WERI-Rb-1 (cell line): Measurements from ENCODE around the gene TMPRSS11A.

ENCODE experiments used
- DNase-seq: peaks from one replicate; pipeline ENCODE4 v3.0.0-alpha.2; 2020
- H3K27ac ChIP-seq: fragments of 250-450 bp; sonication (Bioruptor Pico); 2 replicates; pipeline ENCODE4 v1.5.1; 2020; ENCODE audit warnings: mild to moderate bottlenecking, moderate library complexity
- H3K27me3 ChIP-seq: fragments of 250-450 bp; sonication (Bioruptor Pico); 2 replicates; pipeline ENCODE4 v1.5.1; 2021; ENCODE audit warnings: mild to moderate bottlenecking, low read depth, moderate library complexity; ENCODE audit not compliant: insufficient read depth, severe bottlenecking
- H3K36me3 ChIP-seq: fragments of 250-450 bp; sonication (Bioruptor Pico); 2 replicates; pipeline ENCODE4 v1.5.1; 2020; ENCODE audit warnings: mild to moderate bottlenecking, moderate library complexity
- H3K4me3 ChIP-seq: 2 replicates; pipeline ENCODE4 v1.5.1; 2011; ENCODE audit warnings: low read depth, mild to moderate bottlenecking, control low read depth, low read length
- H3K9me3 ChIP-seq: fragments of 250-450 bp; sonication (Bioruptor Pico); 2 replicates; pipeline ENCODE4 v1.5.1; 2021; ENCODE audit warnings: mild to moderate bottlenecking, moderate library complexity; ENCODE audit not compliant: severe bottlenecking
- CTCF ChIP-seq: IDR thresholded peaks from 2 replicates; pipeline ENCODE4 v1.5.1; 2011; ENCODE audit warnings: low read depth, mild to moderate bottlenecking, control low read depth, inconsistent platforms, low read length

Gene TMPRSS11A

GRCh38 chr4:67884701-67885100 lies 78.6 kb downstream of the TMPRSS11A start:
- no peaks in the 10 kb centered on the region for H3K9me3 ChIP-seq
- no peaks in the 10 kb centered on the region for H3K27me3 ChIP-seq
- no peak for DNase-seq
- no peak overlapping the region for H3K27ac ChIP-seq
- TF ChIP-seq CTCF, result no peak
- H3K36me3 ChIP-seq, result no peaks in the 10 kb centered on the region
- no peak overlapping the region for H3K4me3 ChIP-seq

GRCh38 chr4:67883902-67884301 lies 79.4 kb downstream of the TMPRSS11A start, which contains the start of gene TMPRSS11D:
TMPRSS11D (minus strand) TSS chr4:67884002; CDS start chr4:67883933, 69 bp downstream.
- H3K36me3 ChIP-seq, result no peaks in the 10 kb centered on the region
- no peak for TF ChIP-seq CTCF
- no peak within 1 kb of the TSS for H3K4me3 ChIP-seq
- no peak for DNase-seq
- H3K27ac ChIP-seq, result no peak within 1 kb of the TSS
- no peaks in the 10 kb centered on the region for H3K27me3 ChIP-seq
- H3K9me3 ChIP-seq, result no peaks in the 10 kb centered on the region

GRCh38 chr4:67883458-67883857 lies 79.8 kb downstream of the TMPRSS11A start:
- Histone ChIP-seq H3K27me3 (no peaks in the 10 kb centered on the region), H3K4me3 (no peak overlapping the region), H3K9me3 (no peaks in the 10 kb centered on the region), H3K27ac (no peak overlapping the region), H3K36me3 (no peaks in the 10 kb centered on the region)
- DNase-seq, result no peak
- TF ChIP-seq CTCF, result no peak

GRCh38 chr4:67880866-67881610 lies 82.3 kb downstream of the TMPRSS11A start:
- Histone ChIP-seq H3K27me3 (no peaks in the 10 kb centered on the region), H3K27ac (no peak overlapping the region), H3K9me3 (no peaks in the 10 kb centered on the region), H3K36me3 (no peaks in the 10 kb centered on the region), H3K4me3 (no peak overlapping the region)
- TF ChIP-seq CTCF, result no peak
- no peak for DNase-seq

- no peak for TF ChIP-seq CTCF
- Histone ChIP-seq H3K27me3 (no peaks in the 10 kb centered on the region), H3K27ac (no peak overlapping the region), H3K36me3 (no peaks in the 10 kb centered on the region), H3K9me3 (no peaks in the 10 kb centered on the region), H3K4me3 (no peak overlapping the region)
- DNase-seq, result no peak
Measured at GRCh38 chr4:67879486-67879885, 83.8 kb downstream of the TMPRSS11A start.

- H3K4me3 ChIP-seq, result no peak overlapping the region
- no peaks in the 10 kb centered on the region for H3K9me3 ChIP-seq
- H3K27ac ChIP-seq, result no peak overlapping the region
- TF ChIP-seq CTCF, result no peak
- H3K27me3 ChIP-seq, result no peaks in the 10 kb centered on the region
- H3K36me3 ChIP-seq, result no peaks in the 10 kb centered on the region
- DNase-seq, result no peak
Measured at GRCh38 chr4:67877086-67877485, 86.2 kb downstream of the TMPRSS11A start.
